HG03135 (cell line): ENCODE data around the gene GPC6.

ENCODE experiments used
- ATAC-seq: cut with Tn5 transposase; IDR thresholded peaks from one replicate; pipeline ENCODE4 v1.9.1; 2021; ENCODE audit warnings: mild to moderate bottlenecking, moderate library complexity; ENCODE audit not compliant: unreplicated experiment

Gene GPC6

GRCh38 chr13:94308832-94309231 is 1082.2 kb downstream of the GPC6 start:
- no peak for ATAC-seq

GRCh38 chr13:94309576-94309975 is 1083.0 kb downstream of the GPC6 start:
- no peak for ATAC-seq

GRCh38 chr13:94309997-94310855 is 1083.6 kb downstream of the GPC6 start:
- no peak for ATAC-seq

- ATAC-seq, result no peak
These were observed 1085.3 kb downstream of the GPC6 start for GRCh38 chr13:94311893-94312292.

- no peak for ATAC-seq
These were observed 1086.1 kb downstream of the GPC6 start for GRCh38 chr13:94312511-94313216.

- ATAC-seq, result no peak
These were observed 1086.8 kb downstream of the GPC6 start for GRCh38 chr13:94313321-94313910.

- ATAC-seq, result no peak
These were observed 1087.3 kb downstream of the GPC6 start for GRCh38 chr13:94313926-94314325.

- ATAC-seq, result no peak
These were observed 1088.6 kb downstream of the GPC6 start for GRCh38 chr13:94315188-94315587.

- ATAC-seq, result no peak
These were observed 1090.5 kb downstream of the GPC6 start for GRCh38 chr13:94317063-94317491.

- no peak for ATAC-seq
These were observed 1091.8 kb downstream of the GPC6 start for GRCh38 chr13:94318418-94318817.

- no peak for ATAC-seq
These were observed 1092.9 kb downstream of the GPC6 start for GRCh38 chr13:94319501-94319900.

- ATAC-seq, result no peak
These were observed 1096.5 kb downstream of the GPC6 start for GRCh38 chr13:94322925-94323763.

GRCh38 chr13:94323764-94324758 is 1097.5 kb downstream of the GPC6 start:
- no peak for ATAC-seq

GRCh38 chr13:94324767-94325540 is 1098.3 kb downstream of the GPC6 start:
- no peak for ATAC-seq

- ATAC-seq, result no peak
These were observed 1099.0 kb downstream of the GPC6 start for GRCh38 chr13:94325650-94326049.

GRCh38 chr13:94327318-94327717 is 1100.7 kb downstream of the GPC6 start:
- peak; percentile 89 for ATAC-seq

GRCh38 chr13:94328381-94329041 is 1101.9 kb downstream of the GPC6 start:
- no peak for ATAC-seq

GRCh38 chr13:94329277-94329676 is 1102.7 kb downstream of the GPC6 start:
- ATAC-seq, result no peak
